LHCN-M2 (cell line): ENCODE data around the gene OGFOD2. TPM values are rescaled to one million over a fixed set of nuclear protein-coding genes. Genes with fewer than 3 reads are reported as not detected.

Source experiments
- total RNA-seq: library from RNA; depleted of rRNA; stranded (reverse); fragments of >200 nt; gene quantifications from 2 replicates; pipeline ENCODE4 v1.2.3, GENCODE V29; 2014; rRNA removed

Gene OGFOD2
- total RNA-seq, 1 experiment from 2014 or later, result 14.8 TPM

Other genes with a start within 250 kb of the OGFOD2 start
- not detected in 2 replicates for gene HCAR1, start 244.4 kb upstream of the OGFOD2 start, total RNA-seq
- gene DENR, start 222.4 kb upstream of the OGFOD2 start, total RNA-seq, result 46.4 and 48.8 TPM in 2 replicates
- 0.38 and 0.40 TPM in 2 replicates for gene CCDC62, start 200.7 kb upstream of the OGFOD2 start, total RNA-seq
- gene HIP1R, start 139.8 kb upstream of the OGFOD2 start, total RNA-seq, result 14.1 and 15.6 TPM in 2 replicates
- gene VPS37B, start 79.1 kb upstream of the OGFOD2 start, total RNA-seq, result 62.8 and 66.0 TPM in 2 replicates
- 4.6 and 7.8 TPM in 2 replicates for gene ABCB9, start 8.8 kb upstream of the OGFOD2 start, total RNA-seq
- 238 and 272 TPM in 2 replicates for gene ARL6IP4, start 5.4 kb downstream of the OGFOD2 start, total RNA-seq
- 2.7 and 4.4 TPM in 2 replicates for gene PITPNM2, start 175.8 kb downstream of the OGFOD2 start, total RNA-seq